ENCODE results near the gene TGM1. TPM values are rescaled to one million over a fixed set of nuclear protein-coding genes. Genes with fewer than 3 reads are reported as not detected.

Gene TGM1
- total and polyA plus RNA-seq, 7 donors = 0.33 to 2.7 (median 0.89) TPM; not detected in 1

- TF ChIP-seq POLR2AphosphoS5 (IDR thresholded peaks at IDR 0.05) (no peak), CTCF (IDR thresholded peaks at IDR 0.05) (no peak), EP300 (IDR thresholded peaks at IDR 0.05) (no peak), POLR2A (IDR thresholded peaks at IDR 0.05) (no peak)
- intact Hi-C loops (cut with DNase I) = no loop called here
- 90 to 92% methylated on average over 7 of the region's 7 CpGs for WGBS, 2 donors
- DNase-seq = no peak
- no peaks in the 10 kb centered on the region for H3K4me1 ChIP-seq
- no peaks in the 10 kb centered on the region for H3K27me3 ChIP-seq
- no peaks in the 10 kb centered on the region for H3K9me3 ChIP-seq
- no peaks in the 10 kb centered on the region for H3K36me3 ChIP-seq
- no peak overlapping the region for H3K4me3 ChIP-seq
- no peak overlapping the region for H3K27ac ChIP-seq
Measured at GRCh38 chr14:24253936-24254335, 9.0 kb downstream of the TGM1 start.

GRCh38 chr14:24252289-24253124 lies 10.5 kb downstream of the TGM1 start:
- Histone ChIP-seq H3K27ac (no peak overlapping the region), H3K4me3 (no peak overlapping the region), H3K36me3 (no peaks in the 10 kb centered on the region), H3K9me3 (no peaks in the 10 kb centered on the region), H3K4me1 (no peaks in the 10 kb centered on the region), H3K27me3 (no peaks in the 10 kb centered on the region)
- DNase-seq = no peak
- TF ChIP-seq CTCF (IDR thresholded peaks at IDR 0.05) = no peak
- no peak for TF ChIP-seq POLR2A (IDR thresholded peaks at IDR 0.05)
- no peak for TF ChIP-seq EP300 (IDR thresholded peaks at IDR 0.05)
- TF ChIP-seq POLR2AphosphoS5 (IDR thresholded peaks at IDR 0.05) = no peak
- intact Hi-C loops (cut with DNase I) = no loop called here
- WGBS, 2 donors = 83 to 85% methylated on average over 11 of the region's 11 CpGs

- Histone ChIP-seq H3K4me3 (no peak overlapping the region), H3K9me3 (no peaks in the 10 kb centered on the region), H3K27me3 (no peaks in the 10 kb centered on the region), H3K36me3 (no peaks in the 10 kb centered on the region), H3K4me1 (no peaks in the 10 kb centered on the region), H3K27ac (no peak overlapping the region)
- WGBS, 2 donors = 93 to 95% methylated on average over 1 of the region's 1 CpG
- intact Hi-C loops (cut with DNase I) = no loop called here
- TF ChIP-seq EP300 (IDR thresholded peaks at IDR 0.05) = no peak
- no peak for TF ChIP-seq POLR2AphosphoS5 (IDR thresholded peaks at IDR 0.05)
- no peak for TF ChIP-seq CTCF (IDR thresholded peaks at IDR 0.05)
- no peak for TF ChIP-seq POLR2A (IDR thresholded peaks at IDR 0.05)
- peak; percentile 10 for DNase-seq
Measured at GRCh38 chr14:24251880-24252288, 11.1 kb downstream of the TGM1 start.

GRCh38 chr14:24250354-24250753 lies 12.6 kb downstream of the TGM1 start:
- no peaks in the 10 kb centered on the region for H3K27me3 ChIP-seq
- no peaks in the 10 kb centered on the region for H3K4me1 ChIP-seq
- TF ChIP-seq POLR2AphosphoS5 (IDR thresholded peaks at IDR 0.05) (no peak), POLR2A (IDR thresholded peaks at IDR 0.05) (no peak), EP300 (IDR thresholded peaks at IDR 0.05) (no peak), CTCF (IDR thresholded peaks at IDR 0.05) (no peak)
- H3K4me3 ChIP-seq = no peak overlapping the region
- no peak overlapping the region for H3K27ac ChIP-seq
- DNase-seq = peak; percentile 39
- no peaks in the 10 kb centered on the region for H3K9me3 ChIP-seq
- WGBS, 2 donors = 72 to 76% methylated on average over 4 of the region's 4 CpGs
- intact Hi-C loops (cut with DNase I) = no loop called here
- no peaks in the 10 kb centered on the region for H3K36me3 ChIP-seq

All from sigmoid colon (tissue), 7 donors.